Tibial nerve (tissue), 4 donors: ENCODE results near the gene MAP3K19. TPM values are rescaled to one million over a fixed set of nuclear protein-coding genes. Genes with fewer than 3 reads are reported as not detected.

ENCODE experiments used
- DNase-seq, 2 donors: peaks; one replicate each; pipeline ENCODE4 v3.0.0-alpha.2; 2019; ENCODE audit warnings: low spot score in 2 of 2
- H3K27ac ChIP-seq, 4 donors: fragments of 200-600 bp; sonication (generic) in 3 of 4; one replicate each; pipeline ENCODE4 v1.5.1; 2017 to 2019; ENCODE audit warnings: mild to moderate bottlenecking in 1 of 4
- H3K27me3 ChIP-seq, 2 donors: fragments of 200-600 bp; sonication (generic) in 1 of 2; one replicate each; pipeline versions ENCODE4 v1.5.1 to v1.6.0; 2017 to 2019
- H3K36me3 ChIP-seq, 3 donors: fragments of 200-600 bp; sonication (generic); one replicate each; pipeline ENCODE4 v1.5.1; 2018 to 2019
- H3K4me1 ChIP-seq, 4 donors: fragments of 200-600 bp; sonication (generic) in 3 of 4; one replicate each; pipeline ENCODE4 v1.5.1; 2017 to 2019
- H3K4me3 ChIP-seq, 4 donors: fragments of 200-600 bp; sonication (generic) in 3 of 4; one replicate each; pipeline ENCODE4 v1.5.1; 2017 to 2019; ENCODE audit warnings: mild to moderate bottlenecking in 1 of 4, moderate library complexity in 1 of 4
- H3K9me3 ChIP-seq, 4 donors: fragments of 200-600 bp; sonication (generic) in 3 of 4; one replicate each; pipeline ENCODE4 v1.5.1; 2017 to 2019
- EP300 ChIP-seq, 2 donors: sonication (generic); formaldehyde crosslinking; IDR thresholded peaks; one replicate each; pipeline ENCODE4 v1.6.1; 2017; ENCODE audit warnings: antibody characterized with exemption in 2 of 2, mild to moderate bottlenecking in 1 of 2
- POLR2A ChIP-seq, 2 donors: fragments of 450-650 bp; IDR thresholded peaks; one replicate each; pipeline ENCODE4 v1.6.1; 2017; ENCODE audit warnings: antibody characterized with exemption in 2 of 2, mild to moderate bottlenecking in 2 of 2, moderate library complexity in 2 of 2
- WGBS, 2 donors: methylation state at CpG; one replicate each; pipeline ENCODE4 v1.1.5; 2018; 5-methylcytosine and 5-hydroxymethylcytosine counted together
- total RNA-seq, 4 donors: library from RNA; depleted of rRNA; stranded (reverse); fragments of >200 nt; gene quantifications; one replicate each; pipeline ENCODE4 v1.1.0, GENCODE V29; 2016
- TF ChIP-seq, protein P1 (sequence below), 5 experiments: fragments of 200-600 bp in 3 of 5; fragments of 450-650 bp in 2 of 5; sonication (generic) in 3 of 5; IDR thresholded peaks; one replicate each; pipeline ENCODE4 v1.5.1; 2016 to 2019; ENCODE audit warnings: antibody characterized with exemption in 5 of 5, mild to moderate bottlenecking in 3 of 5, moderate library complexity in 2 of 5

MAP3K19 gene
- total RNA-seq, 4 donors from 2014 or later, result not detected

DNA sequence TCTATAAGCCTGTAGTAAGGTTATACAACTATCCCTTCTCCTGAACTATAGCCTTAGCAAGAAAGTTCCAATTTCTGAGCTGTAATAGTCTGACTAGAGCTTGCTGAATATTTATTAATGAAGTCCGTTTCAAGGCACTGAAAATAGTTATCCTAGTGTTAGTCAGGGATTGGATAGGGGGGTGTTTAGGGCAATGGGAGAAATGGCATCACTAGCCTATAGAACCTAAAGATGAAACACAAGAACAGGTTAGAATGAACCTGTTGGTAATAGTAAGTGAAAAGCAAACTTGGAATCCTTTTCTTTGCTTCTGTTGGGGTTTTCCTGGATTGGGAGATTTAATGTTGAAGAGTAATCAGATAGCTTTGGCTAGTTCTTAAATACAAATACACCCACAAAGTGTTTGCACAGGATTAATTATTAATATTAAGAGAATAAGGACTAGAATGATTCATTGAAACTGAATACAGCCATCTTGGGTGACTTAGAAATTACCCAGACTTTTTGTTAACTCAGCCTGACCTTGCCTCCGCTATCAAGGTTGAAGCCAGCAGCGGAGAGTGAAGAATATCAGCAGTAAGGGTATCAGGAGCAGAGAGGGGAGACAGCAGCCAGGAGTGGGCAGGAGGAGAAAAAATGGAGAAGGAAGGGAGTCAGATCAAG, 114.3 kb downstream of the MAP3K19 start:
- Histone ChIP-seq H3K27ac (no peak overlapping the region), H3K9me3 (no peaks in the 10 kb centered on the region), H3K36me3 (peaks cover 0 to 15% (median 0%) of the 10 kb centered on the region in 3 donors), H3K27me3 (no peaks in the 10 kb centered on the region), H3K4me1 (peaks cover 5 to 64% (median 18%) of the 10 kb centered on the region in 4 donors), H3K4me3 (no peak overlapping the region)
- TF ChIP-seq POLR2A (IDR thresholded peaks at IDR 0.05) (no peak), EP300 (IDR thresholded peaks at IDR 0.05) (no peak)
- TF ChIP-seq, protein P1, sequence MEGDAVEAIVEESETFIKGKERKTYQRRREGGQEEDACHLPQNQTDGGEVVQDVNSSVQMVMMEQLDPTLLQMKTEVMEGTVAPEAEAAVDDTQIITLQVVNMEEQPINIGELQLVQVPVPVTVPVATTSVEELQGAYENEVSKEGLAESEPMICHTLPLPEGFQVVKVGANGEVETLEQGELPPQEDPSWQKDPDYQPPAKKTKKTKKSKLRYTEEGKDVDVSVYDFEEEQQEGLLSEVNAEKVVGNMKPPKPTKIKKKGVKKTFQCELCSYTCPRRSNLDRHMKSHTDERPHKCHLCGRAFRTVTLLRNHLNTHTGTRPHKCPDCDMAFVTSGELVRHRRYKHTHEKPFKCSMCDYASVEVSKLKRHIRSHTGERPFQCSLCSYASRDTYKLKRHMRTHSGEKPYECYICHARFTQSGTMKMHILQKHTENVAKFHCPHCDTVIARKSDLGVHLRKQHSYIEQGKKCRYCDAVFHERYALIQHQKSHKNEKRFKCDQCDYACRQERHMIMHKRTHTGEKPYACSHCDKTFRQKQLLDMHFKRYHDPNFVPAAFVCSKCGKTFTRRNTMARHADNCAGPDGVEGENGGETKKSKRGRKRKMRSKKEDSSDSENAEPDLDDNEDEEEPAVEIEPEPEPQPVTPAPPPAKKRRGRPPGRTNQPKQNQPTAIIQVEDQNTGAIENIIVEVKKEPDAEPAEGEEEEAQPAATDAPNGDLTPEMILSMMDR (IDR thresholded peaks at IDR 0.05), result no peak
- no peak for DNase-seq
- 91 to 92% methylated on average over 3 of the region's 3 CpGs for WGBS, 2 donors

DNA sequence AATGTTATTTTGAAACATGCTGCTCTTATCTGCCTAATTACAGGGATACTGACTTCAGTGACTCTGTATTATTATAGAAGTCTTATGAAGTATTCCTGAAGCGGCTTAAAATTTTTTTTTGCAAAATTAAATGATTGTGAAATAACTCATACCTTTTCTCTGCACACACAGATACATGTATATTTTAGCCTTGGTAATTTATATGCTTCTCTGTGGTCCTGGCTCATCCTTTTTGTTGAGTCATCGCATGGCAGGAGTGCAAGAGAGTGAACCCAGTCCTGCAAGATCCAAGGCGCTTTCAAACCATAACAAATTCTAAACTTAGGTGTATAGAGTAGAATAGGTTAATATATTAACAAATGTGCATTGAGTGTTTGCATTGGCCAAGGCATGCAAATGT, 120.1 kb downstream of the MAP3K19 start:
- H3K9me3 ChIP-seq, result no peaks in the 10 kb centered on the region
- H3K27me3 ChIP-seq, result no peaks in the 10 kb centered on the region
- whole genome bisulfite sequencing, 2 donors, result 91% methylated on average over 3 of the region's 3 CpGs
- H3K36me3 ChIP-seq, result peaks cover 0 to 12% (median 0%) of the 10 kb centered on the region in 3 donors
- H3K4me3 ChIP-seq, result no peak overlapping the region
- no peak for DNase-seq
- H3K4me1 ChIP-seq, result peaks cover 0 to 73% (median 12%) of the 10 kb centered on the region in 4 donors
- H3K27ac ChIP-seq, result no peak overlapping the region
- no peak for TF ChIP-seq EP300 (IDR thresholded peaks at IDR 0.05)

DNA sequence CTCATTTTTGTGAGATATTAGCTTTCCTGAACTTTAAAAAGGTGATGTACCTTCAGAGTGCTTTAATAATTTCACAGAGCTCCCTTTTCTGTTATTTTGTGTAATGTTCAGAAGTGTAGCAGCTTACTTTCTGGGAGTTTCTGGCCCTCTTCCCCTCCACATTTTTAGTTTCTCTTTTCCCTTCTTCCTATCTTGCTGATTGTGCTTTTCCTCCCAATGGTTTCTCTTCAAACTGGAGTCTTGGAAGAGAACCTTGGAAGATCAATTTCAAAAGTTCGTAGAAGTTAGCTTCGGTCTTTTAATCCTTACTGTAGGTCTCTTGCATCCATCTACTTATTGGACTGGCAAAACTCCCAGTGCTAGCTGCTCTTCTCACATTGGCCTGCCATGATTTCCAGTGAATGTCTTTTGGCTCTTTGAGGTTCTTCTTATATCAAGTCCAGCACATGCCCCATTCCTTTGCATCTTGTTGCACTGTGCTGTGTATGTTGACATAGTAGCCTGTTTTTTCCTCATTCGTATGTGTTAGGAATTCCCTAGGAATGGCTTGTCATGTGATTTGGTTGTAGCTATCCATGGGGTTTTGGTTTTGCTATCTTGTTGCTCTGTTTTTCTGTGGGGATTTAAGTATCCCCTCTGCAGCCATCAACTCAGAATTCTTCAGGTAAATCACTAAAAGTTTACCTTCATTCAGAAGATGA, 120.9 kb downstream of the MAP3K19 start:
- no peak for DNase-seq
- peaks cover 0 to 8% (median 0%) of the 10 kb centered on the region in 3 donors for H3K36me3 ChIP-seq
- H3K9me3 ChIP-seq, result no peaks in the 10 kb centered on the region
- 66 to 74% methylated on average over 3 of the region's 3 CpGs for WGBS, 2 donors
- H3K27me3 ChIP-seq, result no peaks in the 10 kb centered on the region
- peaks cover 0 to 75% (median 18%) of the 10 kb centered on the region in 4 donors for H3K4me1 ChIP-seq
- no peak overlapping the region for H3K27ac ChIP-seq
- TF ChIP-seq, protein P1 (IDR thresholded peaks at IDR 0.05), result no peak
- no peak for TF ChIP-seq EP300 (IDR thresholded peaks at IDR 0.05)
- no peak overlapping the region for H3K4me3 ChIP-seq

DNA sequence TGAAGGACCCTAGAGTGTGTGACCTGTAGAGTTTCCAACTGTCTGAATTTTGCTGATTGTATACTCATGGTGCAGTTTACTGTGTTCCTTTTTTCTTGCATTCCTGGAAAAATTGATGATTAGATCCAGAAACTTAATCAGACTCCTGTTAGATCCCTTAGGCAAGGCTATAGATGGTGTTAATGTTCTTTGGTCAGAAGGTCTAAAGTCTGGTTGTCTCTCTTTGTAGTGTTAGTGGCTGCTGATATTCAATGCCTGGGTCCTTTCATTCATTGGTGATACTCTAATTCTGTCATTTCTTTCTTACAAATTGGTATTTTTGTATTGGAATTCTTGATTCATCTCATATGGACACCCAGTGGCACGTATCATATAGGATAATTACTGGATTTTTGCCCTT, 122.3 kb downstream of the MAP3K19 start:
- Histone ChIP-seq H3K4me1 (peaks cover 0 to 89% (median 28%) of the 10 kb centered on the region in 4 donors), H3K9me3 (no peaks in the 10 kb centered on the region), H3K36me3 (peaks cover 0 to 8% (median 0%) of the 10 kb centered on the region in 3 donors), H3K4me3 (no peak overlapping the region), H3K27ac (no peak overlapping the region), H3K27me3 (no peaks in the 10 kb centered on the region)
- DNase-seq, result no peak
- TF ChIP-seq, protein P1 (IDR thresholded peaks at IDR 0.05), result no peak
- 88 to 95% methylated on average over 1 of the region's 1 CpG for WGBS, 2 donors

DNA sequence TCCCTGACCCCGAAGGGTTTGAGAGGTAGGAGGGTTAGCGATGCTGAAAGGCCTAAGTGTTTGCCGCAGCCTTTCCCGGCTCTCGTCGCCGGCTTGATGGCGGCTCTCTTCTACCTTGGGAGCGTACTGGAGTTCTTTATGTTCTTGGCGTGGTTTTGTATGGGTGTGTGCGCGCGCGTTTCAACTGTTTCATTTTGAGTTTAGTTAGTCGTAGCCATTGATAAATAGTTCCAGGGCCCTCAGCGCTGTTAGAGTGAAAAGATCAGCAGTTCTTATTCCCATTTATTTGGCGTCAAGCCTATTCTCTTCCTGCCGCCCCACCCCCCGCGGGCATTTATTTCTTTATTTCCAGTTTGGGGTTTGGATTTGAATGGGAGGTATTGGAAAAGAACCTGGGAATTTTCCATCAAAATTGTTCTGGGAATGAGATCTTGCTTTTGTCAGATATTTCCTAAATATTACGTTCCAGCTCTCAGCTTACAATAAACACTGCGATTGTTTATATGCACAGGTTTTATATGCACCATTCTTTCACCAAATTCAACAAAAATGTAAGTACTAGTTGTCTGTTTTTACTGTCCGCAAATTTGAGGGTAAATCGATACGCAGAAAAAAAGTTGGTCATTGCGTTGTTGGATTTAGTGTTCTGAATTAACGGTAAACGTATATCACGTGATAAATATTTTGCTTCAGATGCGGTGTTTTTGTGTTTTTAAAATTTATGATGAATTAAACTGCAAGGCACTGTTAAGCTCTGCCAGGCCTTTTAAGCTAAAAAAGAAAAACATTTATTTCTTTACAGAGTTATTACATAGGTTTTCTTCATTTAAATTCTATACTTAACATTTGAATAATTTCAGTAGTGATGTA, 127.7 kb downstream of the MAP3K19 start:
- Histone ChIP-seq H3K27ac (peak overlapping the region; percentile 91 to 98 (median 96)), H3K36me3 (peaks cover 0 to 3% (median 0%) of the 10 kb centered on the region in 3 donors)

More for the DNA sequence above, 127.7 kb downstream of the MAP3K19 start:
- Histone ChIP-seq H3K4me3 (peak overlapping the region; percentile 72 to 94 (median 84)), H3K4me1 (peaks cover 0 to 61% (median 26%) of the 10 kb centered on the region in 4 donors), H3K27me3 (no peaks in the 10 kb centered on the region), H3K9me3 (no peaks in the 10 kb centered on the region)
- 1% methylated on average over 29 to 30 of the region's 30 CpGs for WGBS, 2 donors
- DNase-seq, result peak in 1 of 2 donors; percentile 16
- TF ChIP-seq, protein P1 (IDR thresholded peaks at IDR 0.05), result no peak
- TF ChIP-seq EP300 (IDR thresholded peaks at IDR 0.05) (no peak), POLR2A (IDR thresholded peaks at IDR 0.05) (no peak)
